DOHH2 (cell line): ENCODE results near the gene ASIC5.

Experiments
- EZH2phosphoT487 ChIP-seq: fragments of 200-600 bp; sonication (generic); IDR thresholded peaks from 2 replicates; pipeline ENCODE4 v1.6.1; 2017; ENCODE audit warnings: borderline replicate concordance, mild to moderate bottlenecking, antibody characterized with exemption, low read length, moderate library complexity, mixed read lengths
- TF ChIP-seq, protein P1 (sequence below): fragments of 200-600 bp; sonication (generic); IDR thresholded peaks from one replicate; pipeline ENCODE4 v1.5.1; 2014; ENCODE audit warnings: antibody characterized with exemption, mild to moderate bottlenecking, low read depth, low read length; ENCODE audit not compliant: poor library complexity, severe bottlenecking

DNA sequence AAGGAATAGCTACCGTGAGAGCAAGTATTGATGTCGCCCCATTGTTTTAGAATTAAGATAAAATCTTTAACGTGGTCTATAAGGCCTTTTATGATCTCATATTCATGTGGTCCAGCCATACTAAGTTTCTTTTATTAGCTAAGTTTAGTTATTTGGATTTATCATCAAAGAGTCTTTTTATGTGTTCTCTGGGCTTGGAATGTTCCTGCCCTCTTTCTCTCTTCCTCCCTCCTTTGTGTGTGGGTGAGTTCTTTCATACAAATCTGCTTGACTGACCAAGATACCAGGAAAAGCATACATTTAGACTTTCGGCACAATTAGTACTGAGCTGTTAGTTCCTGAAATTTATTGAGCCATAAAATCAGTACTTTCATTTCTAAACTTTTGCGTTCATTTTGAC lies 48.7 kb upstream of the ASIC5 start:
- TF ChIP-seq, protein P1, sequence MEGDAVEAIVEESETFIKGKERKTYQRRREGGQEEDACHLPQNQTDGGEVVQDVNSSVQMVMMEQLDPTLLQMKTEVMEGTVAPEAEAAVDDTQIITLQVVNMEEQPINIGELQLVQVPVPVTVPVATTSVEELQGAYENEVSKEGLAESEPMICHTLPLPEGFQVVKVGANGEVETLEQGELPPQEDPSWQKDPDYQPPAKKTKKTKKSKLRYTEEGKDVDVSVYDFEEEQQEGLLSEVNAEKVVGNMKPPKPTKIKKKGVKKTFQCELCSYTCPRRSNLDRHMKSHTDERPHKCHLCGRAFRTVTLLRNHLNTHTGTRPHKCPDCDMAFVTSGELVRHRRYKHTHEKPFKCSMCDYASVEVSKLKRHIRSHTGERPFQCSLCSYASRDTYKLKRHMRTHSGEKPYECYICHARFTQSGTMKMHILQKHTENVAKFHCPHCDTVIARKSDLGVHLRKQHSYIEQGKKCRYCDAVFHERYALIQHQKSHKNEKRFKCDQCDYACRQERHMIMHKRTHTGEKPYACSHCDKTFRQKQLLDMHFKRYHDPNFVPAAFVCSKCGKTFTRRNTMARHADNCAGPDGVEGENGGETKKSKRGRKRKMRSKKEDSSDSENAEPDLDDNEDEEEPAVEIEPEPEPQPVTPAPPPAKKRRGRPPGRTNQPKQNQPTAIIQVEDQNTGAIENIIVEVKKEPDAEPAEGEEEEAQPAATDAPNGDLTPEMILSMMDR: no peak
- no peak for TF ChIP-seq EZH2phosphoT487
